GM12865 (cell line): ENCODE measurements around the gene FOXL3.
"Not testable (repeated sequence)": the region's sequence is repeated elsewhere in the genome, so short reads cannot be mapped to it uniquely, and the experiment has no call there.

Source experiments
- DNase-seq: peaks from one replicate; pipeline ENCODE4 v3.0.0; 2010; ENCODE audit warnings: low read depth
- H3K4me3 ChIP-seq: 2 replicates; pipeline ENCODE4 v1.5.1; 2011; ENCODE audit warnings: mild to moderate bottlenecking, low read depth, low read length, control low read depth
- CTCF ChIP-seq: IDR thresholded peaks from 2 replicates; pipeline ENCODE4 v1.5.1; 2011; ENCODE audit warnings: low read length, control low read depth, low read depth, inconsistent platforms; ENCODE audit not compliant: insufficient read depth; ENCODE audit errors: missing control alignments

FOXL3 gene

DNA sequence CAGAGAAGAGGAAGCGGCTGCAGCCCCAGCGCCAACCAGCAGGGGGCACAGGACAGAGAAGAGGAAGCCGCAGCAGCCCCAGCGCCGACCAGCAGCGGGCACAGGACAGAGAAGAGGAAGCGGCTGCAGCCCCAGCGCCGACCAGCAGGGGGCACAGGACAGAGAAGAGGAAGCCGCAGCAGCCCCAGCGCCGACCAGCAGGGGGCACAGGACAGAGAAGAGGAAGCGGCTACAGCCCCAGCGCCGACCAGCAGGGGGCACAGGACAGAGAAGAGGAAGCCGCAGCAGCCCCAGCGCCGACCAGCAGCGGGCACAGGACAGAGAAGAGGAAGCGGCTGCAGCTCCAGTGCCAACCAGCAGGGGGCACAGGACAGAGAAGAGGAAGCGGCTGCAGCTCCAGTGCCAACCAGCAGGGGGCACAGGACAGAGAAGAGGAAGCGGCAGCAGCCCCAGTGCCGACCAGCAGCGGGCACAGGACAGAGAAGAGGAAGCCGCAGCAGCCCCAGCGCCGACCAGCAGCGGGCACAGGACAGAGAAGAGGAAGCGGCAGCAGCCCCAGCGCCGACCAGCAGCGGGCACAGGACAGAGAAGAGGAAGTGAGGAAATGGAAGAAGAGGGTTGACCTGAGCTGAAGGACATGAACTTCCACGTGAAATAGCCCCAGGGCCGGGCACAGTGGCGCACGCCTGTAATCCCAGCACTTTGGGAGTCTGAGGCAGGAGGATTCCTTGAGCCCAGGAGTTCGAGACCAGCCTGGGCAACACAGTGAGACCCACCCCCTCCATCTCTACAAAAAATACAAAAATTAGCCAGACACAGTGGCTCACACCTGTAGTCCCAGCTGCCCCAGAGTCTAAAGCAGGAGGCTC lies 26.3 kb upstream of the FOXL3 start:
- DNase-seq: peak; percentile 64
- not testable (repeated sequence) for H3K4me3 ChIP-seq
- peak; percentile 32 for TF ChIP-seq CTCF

- H3K4me3 ChIP-seq: no peak overlapping the region
- no peak for DNase-seq
Observed at GRCh38 chr7:264541-265191, 25.3 kb upstream of the FOXL3 start.

GRCh38 chr7:265192-265997 lies 24.6 kb upstream of the FOXL3 start:
- DNase-seq: no peak
- no peak for TF ChIP-seq CTCF

More at GRCh38 chr7:264541-265191, 25.3 kb upstream of the FOXL3 start:
- no peak for TF ChIP-seq CTCF

DNA sequence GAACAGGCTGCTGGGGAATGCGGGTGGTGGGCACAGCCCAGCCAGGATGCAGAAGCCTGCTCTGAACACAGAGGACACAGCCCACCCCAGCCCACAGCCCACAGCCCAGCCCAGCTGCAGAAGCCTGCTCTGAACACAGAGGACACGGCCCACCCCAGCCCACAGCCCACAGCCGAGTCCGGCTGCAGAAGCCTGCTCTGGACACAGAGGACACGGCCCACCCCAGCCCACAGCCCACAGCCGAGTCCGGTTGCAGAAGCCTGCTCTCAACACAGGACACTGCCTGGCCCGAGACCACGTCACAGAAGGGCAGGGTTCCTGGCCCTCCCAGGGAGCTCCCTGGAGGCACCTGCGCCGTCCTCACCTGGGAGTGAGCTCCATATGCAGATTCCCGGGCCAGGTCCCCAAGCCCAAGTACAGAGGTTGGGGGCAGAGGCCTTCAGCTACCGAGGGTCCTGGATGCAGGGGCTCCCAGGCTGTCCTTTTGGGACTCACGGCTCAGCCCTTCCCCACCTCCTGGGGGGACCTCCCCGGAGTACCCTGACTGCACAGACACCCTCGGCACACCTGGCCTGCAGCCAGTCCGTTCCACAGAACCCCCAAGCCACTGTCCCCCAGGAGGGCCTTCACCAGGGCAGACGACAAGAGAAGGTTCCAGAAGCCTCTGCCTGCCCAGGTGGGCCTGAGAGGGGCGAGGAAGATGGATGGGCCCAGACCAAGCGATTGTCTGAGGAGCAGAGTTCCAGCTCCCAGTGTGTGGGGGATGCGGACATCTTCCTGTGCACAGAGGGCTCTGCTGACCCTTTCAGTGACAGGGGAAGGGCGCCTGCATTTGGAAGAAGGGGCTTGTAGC lies 23.7 kb upstream of the FOXL3 start:
- TF ChIP-seq CTCF: no peak
- DNase-seq: no peak
- H3K4me3 ChIP-seq: no peak overlapping the region

More at GRCh38 chr7:265192-265997, 24.6 kb upstream of the FOXL3 start:
- no peak overlapping the region for H3K4me3 ChIP-seq

DNA sequence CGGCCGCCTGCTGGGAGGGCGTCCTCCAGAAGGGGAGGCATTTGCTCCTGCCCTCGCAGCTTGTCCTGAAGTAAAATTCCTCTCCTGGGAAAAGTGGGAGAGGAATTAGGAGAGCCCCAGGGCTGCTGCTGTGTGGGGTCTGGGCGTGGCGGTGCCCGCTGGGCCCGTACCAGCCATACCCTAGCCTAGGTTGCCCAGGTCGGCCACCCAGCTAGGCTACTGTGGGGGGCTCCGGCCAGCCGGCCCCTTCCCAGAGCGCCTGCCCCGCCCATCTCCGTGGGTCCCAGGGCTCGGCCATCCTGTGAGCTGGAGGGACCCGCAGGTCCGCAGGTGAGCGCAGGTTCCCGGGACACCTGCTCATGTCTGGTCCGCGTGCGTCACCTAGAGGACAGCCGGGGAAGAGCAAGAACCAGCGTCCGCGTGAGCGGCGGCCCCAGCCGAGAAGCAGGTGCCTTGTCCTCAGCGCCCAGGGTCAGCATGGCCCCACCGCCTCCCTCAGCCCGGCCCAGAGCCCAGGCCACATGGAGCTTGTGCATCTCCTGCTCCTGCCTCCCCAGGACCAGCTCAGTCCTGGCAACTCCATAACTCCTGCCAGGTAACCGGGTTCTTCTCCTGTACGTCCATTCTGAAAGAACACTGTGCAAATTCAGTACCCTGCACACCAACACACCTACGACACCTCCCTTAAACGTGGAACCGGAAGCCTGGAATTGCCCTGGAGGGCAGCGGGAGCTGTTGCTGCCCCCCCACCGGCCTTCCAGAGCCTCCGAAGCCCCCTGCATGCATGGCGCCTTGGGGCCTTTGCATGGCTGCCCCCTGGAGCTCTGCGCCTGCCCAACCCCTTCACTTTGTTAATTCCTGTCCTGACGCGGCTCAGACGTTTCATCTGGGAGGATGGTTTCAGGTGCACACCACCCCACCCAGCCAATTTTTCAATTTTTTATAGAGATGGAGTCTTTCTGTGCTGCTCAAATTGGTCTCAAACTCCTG lies 22.8 kb upstream of the FOXL3 start:
- DNase-seq: no peak
- no peak for TF ChIP-seq CTCF
- H3K4me3 ChIP-seq: no peak overlapping the region
